GM19193 (cell line): ENCODE data around the gene MLC1.

ENCODE experiments used
- POLR2A ChIP-seq: IDR thresholded peaks from 4 replicates; pipeline ENCODE4 v1.6.1; 2011; ENCODE audit not compliant: insufficient read depth, insufficient read length; ENCODE audit errors: extremely low read depth

MLC1 gene

DNA sequence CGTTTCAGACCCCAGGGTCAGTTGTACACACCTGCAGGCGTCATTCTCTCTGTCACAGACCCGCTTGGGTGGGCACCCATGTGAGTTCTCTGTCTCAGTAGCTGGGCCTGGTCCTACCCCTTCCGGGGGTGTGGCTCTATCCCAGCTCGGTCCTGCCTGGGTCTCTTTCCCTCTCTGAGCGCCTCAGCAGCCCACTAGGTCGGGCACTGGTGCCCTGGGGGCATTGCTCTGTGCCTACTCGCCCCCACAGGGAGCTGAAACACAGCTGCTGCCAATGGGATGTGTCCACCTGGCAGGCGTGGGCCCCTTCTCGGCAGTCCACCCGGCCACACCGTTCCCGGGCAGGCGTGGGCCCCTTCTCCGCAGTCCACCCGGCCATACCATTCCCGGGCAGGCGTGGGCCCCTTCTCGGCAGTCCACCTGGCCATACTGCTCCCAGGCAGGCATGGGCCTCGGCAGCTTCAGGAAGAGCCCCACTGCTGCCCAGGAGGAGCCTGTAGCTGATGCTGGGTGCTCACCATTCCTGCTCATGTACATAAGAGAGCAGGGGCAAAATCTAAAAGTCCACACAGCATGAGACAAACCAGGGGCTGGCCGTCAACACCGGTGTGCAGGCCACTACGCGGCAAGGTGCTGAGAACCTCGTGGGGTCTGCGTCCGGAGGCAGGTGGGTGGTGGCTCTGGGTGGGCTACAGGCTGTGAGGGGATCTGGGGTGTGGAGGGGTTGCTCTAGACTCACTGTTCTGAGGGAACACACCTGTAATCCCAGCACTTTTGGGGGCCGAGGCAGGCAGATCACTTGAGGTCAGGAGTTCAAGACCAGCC is 12.3 kb downstream of the MLC1 start:
- TF ChIP-seq POLR2A, result no peak

DNA sequence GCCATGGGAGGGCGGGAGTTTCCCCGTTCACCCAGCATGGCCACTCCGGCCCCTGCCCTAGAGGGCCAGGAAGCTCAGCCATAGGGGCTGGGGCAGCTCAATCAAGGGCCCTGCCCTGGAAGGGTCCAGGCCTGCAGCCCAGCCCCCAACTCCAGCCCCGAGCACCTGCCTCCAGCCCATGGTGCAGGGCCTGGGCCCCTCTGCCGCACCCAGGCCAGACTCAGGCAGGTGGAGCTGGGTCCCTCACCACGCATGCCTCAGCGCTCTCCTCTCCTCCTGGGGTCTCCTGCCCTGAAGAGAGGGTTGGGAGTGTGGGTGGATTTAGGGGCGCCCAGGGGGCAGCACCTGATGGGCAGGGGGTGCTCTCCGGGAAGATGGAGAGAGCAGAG is 13.1 kb downstream of the MLC1 start:
- no peak for TF ChIP-seq POLR2A

DNA sequence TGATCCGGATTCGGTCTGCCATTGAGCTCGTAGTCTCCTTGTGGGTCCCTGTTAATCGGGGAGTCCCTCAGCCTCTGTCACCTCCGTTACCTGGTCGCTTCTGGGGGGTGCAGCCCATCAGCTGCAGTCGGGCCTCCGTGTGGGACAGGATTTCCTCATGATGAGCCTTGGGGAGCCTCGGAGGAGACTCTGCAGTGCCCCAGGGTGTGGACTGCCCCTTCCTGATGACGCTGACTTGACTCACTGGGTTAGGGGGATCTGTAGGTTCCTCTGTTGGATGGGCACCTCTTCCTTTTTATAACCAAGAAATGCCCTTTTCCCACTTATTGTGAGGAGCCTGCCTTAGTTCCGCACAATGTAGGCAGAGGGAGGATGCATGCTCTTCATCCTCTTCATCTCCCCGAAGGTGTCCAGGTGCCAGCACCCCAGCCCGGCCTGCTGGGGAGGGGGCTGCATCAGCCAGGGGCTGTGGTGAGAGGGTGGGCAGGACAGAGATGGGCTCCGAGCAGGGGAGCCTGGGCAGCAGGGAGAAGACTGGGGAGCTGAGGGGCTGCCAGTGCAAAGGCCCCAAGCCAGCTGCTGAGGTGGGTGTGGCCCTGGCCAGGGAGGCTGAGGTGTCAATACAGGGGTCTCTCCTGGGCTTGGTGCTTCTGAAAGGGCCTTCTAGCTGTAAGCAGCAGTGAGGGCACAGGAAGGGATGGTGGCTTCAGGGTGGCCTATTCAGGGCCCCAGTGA is 13.6 kb downstream of the MLC1 start:
- no peak for TF ChIP-seq POLR2A

DNA sequence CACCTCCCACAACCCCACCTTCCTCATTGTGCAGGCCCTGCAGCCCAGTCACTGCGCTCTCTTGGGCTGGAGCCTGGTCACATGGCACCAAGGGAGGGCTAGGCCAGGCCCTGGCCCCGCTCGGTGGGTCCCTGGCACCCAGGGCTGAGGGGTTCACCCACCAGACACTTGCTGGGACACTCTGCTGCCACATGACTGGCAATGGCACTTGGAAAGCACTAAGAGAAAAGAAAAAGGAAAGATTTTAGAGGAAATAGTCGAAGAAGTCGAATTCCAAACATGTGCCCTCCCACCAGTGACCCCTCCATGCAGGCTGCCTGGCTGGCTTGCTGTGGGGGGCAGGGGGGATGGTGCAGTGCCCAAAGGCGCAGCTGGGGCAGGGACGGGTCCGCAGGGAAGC is 14.9 kb downstream of the MLC1 start:
- no peak for TF ChIP-seq POLR2A

DNA sequence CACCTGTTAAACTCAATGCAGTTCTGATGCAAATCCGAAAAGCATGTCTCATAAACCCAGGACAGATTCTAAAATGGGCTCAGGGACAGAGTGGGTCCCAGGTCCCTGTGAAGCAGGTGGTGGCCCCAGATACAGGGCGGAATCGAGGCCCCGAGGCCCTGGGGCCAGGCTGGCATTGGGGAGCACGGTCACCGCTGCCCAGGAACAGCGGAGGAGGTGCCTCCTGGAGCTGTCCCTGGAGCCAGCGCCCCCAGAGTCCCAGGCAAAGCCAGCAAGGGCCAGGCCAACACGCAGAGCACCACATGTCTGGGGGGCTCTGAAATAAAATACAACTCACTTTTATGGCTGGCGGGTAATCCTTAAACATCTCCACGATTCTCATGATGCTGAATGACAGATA is 17.1 kb downstream of the MLC1 start:
- TF ChIP-seq POLR2A, result no peak

DNA sequence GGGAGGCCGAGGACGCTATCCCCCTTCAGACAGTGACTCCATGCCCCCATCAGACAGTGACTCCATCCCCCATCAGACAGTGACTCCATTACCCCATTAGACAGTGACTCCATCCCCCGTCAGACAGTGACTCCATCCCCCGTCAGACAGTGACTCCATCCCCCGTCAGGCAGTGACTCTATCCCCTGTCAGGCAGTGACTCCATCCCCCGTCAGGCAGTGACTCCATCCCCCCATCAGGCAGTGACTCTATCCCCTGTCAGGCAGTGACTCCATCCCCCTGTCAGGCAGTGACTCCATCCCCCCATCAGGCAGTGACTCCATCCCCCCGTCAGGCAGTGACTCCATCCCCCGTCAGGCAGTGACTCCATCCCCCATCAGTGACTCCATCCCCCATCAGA is 18.0 kb downstream of the MLC1 start:
- TF ChIP-seq POLR2A, result no peak

DNA sequence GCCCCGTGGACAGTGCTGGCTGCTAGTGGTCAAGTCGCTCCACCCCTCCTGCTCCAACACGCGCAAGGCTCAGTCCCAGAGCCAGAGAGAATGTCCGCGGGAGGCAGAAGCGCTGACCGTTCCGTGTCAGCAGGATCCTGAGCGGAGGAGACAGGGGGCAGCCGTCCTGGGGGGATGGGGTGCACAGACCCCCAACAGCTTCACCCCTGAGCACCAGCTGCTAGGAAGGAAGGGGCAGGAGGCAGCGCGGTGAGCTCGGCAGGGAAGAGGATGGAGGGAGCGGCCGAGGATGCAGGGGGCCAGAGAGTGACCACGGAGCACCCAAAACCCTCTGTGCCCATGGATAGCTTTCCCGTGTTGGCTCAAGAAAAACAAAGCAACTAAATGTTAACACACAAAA is 20.8 kb downstream of the MLC1 start:
- no peak for TF ChIP-seq POLR2A

DNA sequence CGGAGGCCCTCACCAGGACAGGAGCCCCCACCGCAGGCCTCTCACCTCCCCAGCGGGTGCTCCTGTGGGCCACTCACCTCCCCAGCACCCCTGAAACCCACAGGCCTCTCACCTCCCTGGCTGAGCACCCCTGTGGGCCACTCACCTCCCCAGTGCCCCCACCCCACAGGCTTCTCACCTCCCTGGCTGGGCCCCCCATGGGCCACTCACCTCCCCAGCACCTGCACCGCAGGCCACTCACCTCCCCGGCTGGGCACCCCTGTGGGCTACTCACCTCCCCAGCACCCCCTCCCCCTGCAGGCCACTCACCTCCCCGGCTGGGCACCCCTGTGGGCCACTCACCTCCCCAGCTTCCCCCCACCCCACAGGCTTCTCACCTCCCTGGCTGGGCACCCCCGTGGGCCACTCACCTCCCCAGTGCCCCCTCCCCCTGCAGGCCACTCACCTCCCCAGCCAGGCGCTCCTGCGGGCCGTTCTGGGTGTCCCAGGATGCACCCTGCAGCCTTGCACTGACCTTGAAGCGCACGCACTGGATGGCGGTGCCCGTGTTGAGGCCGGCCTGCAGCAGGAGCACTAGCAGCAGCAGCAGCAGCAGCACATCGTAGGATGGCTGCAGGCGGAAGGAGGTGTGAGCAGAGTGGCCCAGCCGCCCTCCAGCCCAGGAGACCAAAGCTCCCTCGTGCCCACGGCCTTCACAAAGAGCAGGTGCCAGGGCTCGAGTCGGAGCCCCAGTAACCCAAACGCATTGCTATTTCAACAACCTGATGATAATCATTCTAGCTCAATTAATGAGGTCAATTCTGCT is 21.4 kb downstream of the MLC1 start:
- TF ChIP-seq POLR2A, result no peak

DNA sequence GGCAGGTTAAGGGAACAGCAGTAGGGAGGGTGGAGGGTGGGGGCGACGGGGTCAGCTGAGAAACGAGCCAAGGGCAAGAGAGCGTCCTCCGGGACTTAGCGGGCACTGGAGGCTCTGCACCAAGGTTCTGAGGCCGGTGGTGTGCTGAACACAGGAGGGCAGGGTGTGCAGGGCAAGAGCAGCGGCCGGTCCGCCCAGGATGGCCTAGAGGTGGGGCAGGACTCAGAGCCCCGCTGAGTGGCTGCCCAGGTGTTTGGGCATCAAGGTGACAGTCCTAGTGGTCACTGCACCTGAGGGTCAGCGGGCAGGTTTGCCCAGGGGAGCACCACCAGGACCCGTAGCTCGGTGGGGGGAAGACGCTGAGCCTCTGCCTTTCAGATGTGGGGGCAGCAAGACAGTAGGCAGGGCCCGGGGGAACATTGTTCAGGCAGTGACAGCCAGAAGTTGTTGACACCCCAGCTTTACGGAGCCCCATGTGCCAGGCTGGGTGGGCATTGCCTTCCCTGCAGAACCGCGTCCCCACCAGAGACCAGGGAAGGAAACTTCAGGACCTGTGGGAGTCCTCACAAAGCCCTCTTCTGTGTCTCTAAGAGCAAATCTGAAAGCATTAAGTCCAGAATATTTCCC is 22.6 kb downstream of the MLC1 start:
- TF ChIP-seq POLR2A, result no peak

DNA sequence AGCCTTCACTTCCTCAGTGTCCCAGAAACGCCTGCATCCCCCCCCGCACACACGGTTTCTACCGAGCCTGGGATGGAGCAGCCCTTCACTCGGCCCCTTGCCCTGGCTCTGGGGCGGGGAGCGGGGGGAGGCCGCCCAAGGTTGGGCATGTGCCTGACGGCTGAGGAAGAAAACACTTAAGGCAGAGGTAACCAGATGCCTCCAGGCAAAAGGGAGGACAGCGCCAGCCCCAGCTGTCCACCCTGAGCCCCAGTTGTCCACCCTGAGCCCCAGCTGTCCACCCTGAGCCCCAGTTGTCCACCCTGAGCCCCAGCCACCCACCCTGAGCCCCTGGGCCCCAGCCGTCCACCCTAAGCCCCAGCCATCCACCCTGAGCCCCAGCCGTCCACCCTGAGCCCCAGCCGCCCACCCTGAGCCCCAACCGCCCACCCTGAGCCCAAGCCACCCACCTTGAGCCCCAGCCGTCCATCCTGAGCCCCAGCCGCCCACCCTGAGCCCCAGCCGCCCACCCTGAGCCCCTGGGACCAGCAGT is 23.3 kb downstream of the MLC1 start:
- TF ChIP-seq POLR2A, result no peak

DNA sequence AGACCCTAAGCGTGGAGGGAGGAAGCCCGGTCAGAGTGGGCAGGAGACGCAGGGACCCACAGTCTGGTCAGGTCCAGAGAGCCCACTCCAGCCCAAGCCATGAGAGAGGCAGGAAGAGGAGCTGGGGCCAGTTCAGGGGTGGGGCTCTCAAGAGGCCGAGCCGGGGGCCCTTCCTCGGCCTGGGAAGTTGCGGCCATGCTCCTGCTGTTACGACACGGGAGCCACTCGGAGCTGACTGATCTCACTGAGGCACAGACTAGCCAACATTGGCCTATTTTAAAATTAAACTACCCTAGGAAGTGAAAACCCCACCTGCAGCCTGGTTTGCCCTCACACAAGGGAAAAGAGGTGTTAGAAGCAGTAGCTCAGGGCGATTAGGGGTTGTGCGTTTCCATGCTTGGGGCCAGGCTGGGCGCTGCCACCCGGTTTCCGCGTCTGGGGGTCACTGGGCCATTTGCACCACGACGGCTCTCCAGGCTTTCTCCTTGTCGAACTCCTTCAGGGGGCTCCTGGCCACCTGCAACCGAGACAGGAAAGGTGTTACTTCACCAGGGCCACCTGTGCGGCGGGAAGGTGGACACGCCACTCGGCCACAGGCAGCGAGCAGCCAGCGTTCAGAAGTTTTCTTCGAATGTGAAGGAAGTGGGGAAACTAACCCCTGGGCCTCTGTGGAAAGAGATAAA is 23.9 kb downstream of the MLC1 start:
- TF ChIP-seq POLR2A, result no peak

DNA sequence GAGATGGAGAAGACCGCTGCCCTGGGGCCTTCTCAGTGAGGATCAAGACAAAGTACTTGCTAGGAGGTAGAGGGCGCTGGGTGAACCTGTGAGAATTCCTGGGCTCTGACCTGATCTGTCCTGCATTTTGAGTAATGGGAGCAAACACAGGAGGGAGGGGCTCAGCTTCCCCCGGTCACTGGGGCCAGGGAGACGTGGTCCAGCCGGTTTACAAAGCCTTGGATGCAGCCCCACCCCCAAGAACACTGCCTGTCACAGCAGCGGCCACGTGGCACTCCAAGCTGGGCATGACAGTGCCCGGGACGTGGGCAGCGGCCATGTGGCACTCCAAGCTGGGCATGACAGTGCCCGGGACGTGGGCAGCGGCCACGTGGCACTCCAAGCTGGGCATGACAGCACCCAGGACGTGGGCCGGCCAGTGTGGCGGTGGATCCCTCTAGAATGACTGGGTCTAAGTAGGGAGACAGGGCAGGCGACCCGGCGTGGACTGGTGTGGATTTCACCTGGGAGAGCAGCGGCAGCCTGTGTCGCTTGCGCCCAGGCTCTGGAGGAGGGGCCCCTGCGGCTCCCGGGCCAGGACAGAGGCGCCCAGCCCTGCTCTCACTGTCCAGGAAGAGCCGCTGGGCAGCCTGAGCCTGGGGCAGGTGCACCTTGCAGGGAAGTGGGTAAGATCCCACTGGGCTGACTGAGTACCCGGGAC is 24.6 kb downstream of the MLC1 start:
- TF ChIP-seq POLR2A, result no peak

DNA sequence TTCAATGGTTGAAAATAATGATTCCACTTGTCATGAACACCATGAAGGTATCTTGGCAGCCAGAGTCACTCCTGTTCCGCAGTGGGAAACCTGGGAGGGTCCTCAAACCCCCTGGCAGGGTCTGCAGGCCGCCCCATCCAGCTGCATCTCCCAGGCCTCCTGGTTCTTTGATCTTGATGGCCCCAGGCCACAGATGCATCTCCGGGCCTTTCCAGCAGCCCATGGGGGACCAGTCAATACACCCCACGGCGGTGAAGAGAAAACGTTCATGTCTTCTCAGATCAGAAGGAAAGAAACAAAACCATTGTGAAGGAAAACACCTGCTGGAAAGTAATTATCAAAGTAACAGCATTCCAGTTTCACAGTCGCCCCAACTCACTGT is 25.4 kb downstream of the MLC1 start:
- no peak for TF ChIP-seq POLR2A
